HepG2 (cell line): ENCODE results near the gene KIAA0232. TPM values are rescaled to one million over a fixed set of nuclear protein-coding genes. Genes with fewer than 3 reads are reported as not detected.

Experiments
- FOXM1 ChIP-seq: sonication (generic); formaldehyde crosslinking; IDR thresholded peaks from 2 replicates; pipeline ENCODE4 v1.5.0; 2020; ENCODE audit warnings: missing genetic modification reagents
- HDAC1 ChIP-seq: sonication (generic); formaldehyde crosslinking; IDR thresholded peaks from 2 replicates; pipeline ENCODE4 v1.5.1; 2020; ENCODE audit warnings: mild to moderate bottlenecking, missing genetic modification reagents
- HDAC2 ChIP-seq: sonication (generic); formaldehyde crosslinking; IDR thresholded peaks from 2 replicates; pipeline ENCODE4 v1.4.0; 2020; ENCODE audit warnings: missing genetic modification reagents
- HMGXB4 ChIP-seq, 2 experiments: sonication (generic) in 1 of 2; formaldehyde crosslinking in 1 of 2; IDR thresholded peaks; 2 replicates each; pipeline versions ENCODE4 v1.4.0 to v1.6.1; 2018 to 2020; ENCODE audit warnings: missing genetic modification reagents in 2 of 2, borderline replicate concordance in 1 of 2, low read depth in 1 of 2, mild to moderate bottlenecking in 1 of 2, missing biosample characterization in 1 of 2
- MAX ChIP-seq: IDR thresholded peaks from 2 replicates; pipeline ENCODE4 v1.6.1; 2012; ENCODE audit warnings: inconsistent platforms
- MXD1 ChIP-seq: sonication (generic); formaldehyde crosslinking; IDR thresholded peaks from 2 replicates; pipeline ENCODE4 v1.4.0; 2020; ENCODE audit warnings: mild to moderate bottlenecking, missing genetic modification reagents
- PTBP1 ChIP-seq: fragments of 200-400 bp; formaldehyde crosslinking; IDR thresholded peaks from 2 replicates; pipeline ENCODE4 v1.6.1; 2018; ENCODE audit warnings: low read length, low read depth; ENCODE audit not compliant: poor library complexity, severe bottlenecking
- TCF7 ChIP-seq: sonication (generic); IDR thresholded peaks from 2 replicates; pipeline ENCODE4 v1.6.1; 2016; ENCODE audit warnings: antibody characterized with exemption, low read depth
- YEATS4 ChIP-seq: sonication (generic); formaldehyde crosslinking; IDR thresholded peaks from 2 replicates; pipeline ENCODE4 v1.4.0; 2020; ENCODE audit warnings: missing genetic modification reagents, borderline replicate concordance
- ZBTB34 ChIP-seq: sonication (generic); formaldehyde crosslinking; IDR thresholded peaks from 2 replicates; pipeline ENCODE4 v1.8.0; 2022; ENCODE audit warnings: mild to moderate bottlenecking, missing genetic modification reagents
- ZFP82 ChIP-seq: sonication (generic); formaldehyde crosslinking; IDR thresholded peaks from 2 replicates; pipeline ENCODE4 v1.5.1; 2020; ENCODE audit warnings: mild to moderate bottlenecking, missing genetic modification reagents, borderline replicate concordance
- ZNF513 ChIP-seq: sonication (generic); formaldehyde crosslinking; conservative IDR thresholded peaks from 2 replicates; pipeline ENCODE4 v1.5.0; 2020; ENCODE audit warnings: missing genetic modification reagents
- ZNF609 ChIP-seq: sonication (generic); formaldehyde crosslinking; IDR thresholded peaks from 2 replicates; pipeline ENCODE4 v1.4.0; 2020; ENCODE audit warnings: mild to moderate bottlenecking, missing genetic modification reagents, borderline replicate concordance
- ZNF7 ChIP-seq: IDR thresholded peaks from 2 replicates; pipeline ENCODE4 v1.6.1; 2016; ENCODE audit warnings: missing biosample characterization, missing genetic modification reagents
- ZNF777 ChIP-seq: sonication (generic); formaldehyde crosslinking; IDR thresholded peaks from 2 replicates; pipeline ENCODE4 v1.4.0; 2020; ENCODE audit warnings: missing genetic modification reagents
- ZNF780A ChIP-seq: sonication (generic); formaldehyde crosslinking; IDR thresholded peaks from 2 replicates; pipeline ENCODE4 v1.8.0; 2022; ENCODE audit warnings: mild to moderate bottlenecking, missing genetic modification reagents, moderate library complexity
- ZNF883 ChIP-seq: sonication (generic); formaldehyde crosslinking; IDR thresholded peaks from 2 replicates; pipeline ENCODE4 v1.5.1; 2020; ENCODE audit warnings: mild to moderate bottlenecking, missing genetic modification reagents; ENCODE audit errors: not compliant biosample characterization
- polyA plus RNA-seq, 8 experiments: library from polyadenylated mRNA; depleted of rRNA in 3 of 8; stranded (reverse) in 7 of 8; unstranded in 1 of 8; fragments of >200 nt; fragmentation: Illumina TruSeq in 4 of 8; extraction: Trizol in 4 of 8; gene quantifications; 2 replicates each; pipeline versions ENCODE4 v1.2.1 to v1.2.3, GENCODE V29; 2011 to 2016; ENCODE audit warnings: low read depth in 4 of 8, missing spikeins in 1 of 8, mixed read lengths in 1 of 8; ENCODE audit not compliant: insufficient read depth in 1 of 8
- total RNA-seq, 5 experiments: library from RNA; depleted of rRNA; stranded (reverse); fragments of >200 nt; fragmentation: Illumina TruSeq; extraction: Trizol; gene quantifications; 2 replicates each; pipeline ENCODE4 v1.2.3, GENCODE V29; 2016; ENCODE audit warnings: low read depth in 1 of 5

Gene KIAA0232
- total and polyA plus RNA-seq, 2 of the 13 experiments (the other 11 are each of a cell fraction or from before 2014, with no cell fraction given), result 7.8 to 17.1 TPM

- no peak for TF ChIP-seq ZBTB34 (CRISPR knock-in tag)
- no peak for TF ChIP-seq MXD1 (CRISPR knock-in tag)
- TF ChIP-seq HMGXB4 (CRISPR knock-in tag; IDR thresholded peaks at IDR 0.05; ENCODE audit: borderline replicate concordance in 1 of 2, low read depth in 1 of 2), result no peak
- TF ChIP-seq PTBP1, result no peak
- no peak for TF ChIP-seq ZFP82 (CRISPR knock-in tag)
- TF ChIP-seq ZNF513, result no peak
- TF ChIP-seq YEATS4 (CRISPR knock-in tag), result no peak
- no peak for TF ChIP-seq ZNF883
- no peak for TF ChIP-seq FOXM1
- no peak for TF ChIP-seq ZNF780A (CRISPR knock-in tag)
- peak; percentile 51; the same call in 1 of the 2 replicates for TF ChIP-seq MAX
- TF ChIP-seq HDAC1, result peak; percentile 62; the same call in 1 of the 2 replicates
- no peak for TF ChIP-seq TCF7
- peak; percentile 43; the same call in 1 of the 2 replicates for TF ChIP-seq HDAC2 (CRISPR knock-in tag)
- no peak for TF ChIP-seq ZNF777
- TF ChIP-seq ZNF609 (CRISPR knock-in tag), result peak; percentile 82; the same call in 1 of the 2 replicates
- no peak for TF ChIP-seq ZNF7 (CRISPR knock-in tag)
Measured at GRCh38 chr4:6926681-6927478, 144.4 kb downstream of the KIAA0232 start (continued).
